Liver (tissue), 9 donors: ENCODE data around the gene TCFL5. TPM values are rescaled to one million over a fixed set of nuclear protein-coding genes. Genes with fewer than 3 reads are reported as not detected.
A peak's percentile ranks its signal among the peaks of the same experiment; 100 is the strongest.

Source experiments
- DNase-seq: peaks from one replicate; pipeline ENCODE4 v3.0.0-alpha.2; 2017; ENCODE audit warnings: low spot score
- H3K27ac ChIP-seq, 2 donors: one replicate each; pipeline ENCODE4 v1.7.0; 2013; ENCODE audit warnings: inconsistent platforms in 2 of 2, low read length in 2 of 2, control low read depth in 1 of 2, low read depth in 1 of 2, mild to moderate bottlenecking in 1 of 2
- H3K27me3 ChIP-seq, 4 donors: one replicate each; pipeline versions ENCODE4 v1.6.1 to v1.7.0; 2013; ENCODE audit warnings: low read length in 3 of 4, inconsistent platforms in 1 of 4, mild to moderate bottlenecking in 1 of 4, moderate library complexity in 1 of 4; ENCODE audit not compliant: control insufficient read depth in 4 of 4, insufficient read depth in 4 of 4
- H3K36me3 ChIP-seq, 4 donors: one replicate each; pipeline versions ENCODE4 v1.6.1 to v1.7.0; 2013; ENCODE audit warnings: low read length in 3 of 4, mild to moderate bottlenecking in 3 of 4, low read depth in 1 of 4, moderate library complexity in 1 of 4; ENCODE audit not compliant: control insufficient read depth in 4 of 4, insufficient read depth in 3 of 4
- H3K4me1 ChIP-seq, 4 donors: one replicate each; pipeline versions ENCODE4 v1.6.1 to v1.7.0; 2013; ENCODE audit warnings: low read length in 3 of 4, mild to moderate bottlenecking in 3 of 4, moderate library complexity in 1 of 4; ENCODE audit not compliant: control insufficient read depth in 4 of 4, insufficient read depth in 4 of 4
- H3K4me3 ChIP-seq, 3 donors: one replicate each; pipeline versions ENCODE4 v1.6.1 to v1.7.0; 2013; ENCODE audit warnings: low read length in 3 of 3, control low read depth in 1 of 3, low read depth in 1 of 3, mild to moderate bottlenecking in 1 of 3
- H3K9ac ChIP-seq, 2 donors: one replicate each; pipeline ENCODE4 v1.7.0; 2013; ENCODE audit warnings: low read length in 2 of 2, mild to moderate bottlenecking in 2 of 2, moderate library complexity in 2 of 2, control low read depth in 1 of 2, low read depth in 1 of 2
- H3K9me3 ChIP-seq, 4 donors: one replicate each; pipeline versions ENCODE4 v1.6.1 to v1.7.0; 2013; ENCODE audit warnings: low read length in 3 of 4; ENCODE audit not compliant: control insufficient read depth in 4 of 4
- EGR1 ChIP-seq, 2 donors: IDR thresholded peaks; 2 replicates each; pipeline ENCODE4 v1.6.1; 2016 to 2018; ENCODE audit warnings: antibody characterized with exemption in 2 of 2, low read depth in 2 of 2
- FOXA1 ChIP-seq: IDR thresholded peaks from 2 replicates; pipeline ENCODE4 v1.6.1; 2016; ENCODE audit warnings: antibody characterized with exemption
- FOXA2 ChIP-seq: IDR thresholded peaks from 2 replicates; pipeline ENCODE4 v1.6.1; 2016; ENCODE audit warnings: antibody characterized with exemption
- GABPA ChIP-seq, 2 donors: IDR thresholded peaks in 1 of 2; conservative IDR thresholded peaks in 1 of 2; 2 replicates each; pipeline ENCODE4 v1.6.1; 2016; ENCODE audit warnings: antibody characterized with exemption in 2 of 2, mild to moderate bottlenecking in 1 of 2, moderate library complexity in 1 of 2
- HNF4A ChIP-seq, 2 donors: conservative IDR thresholded peaks; 2 replicates each; pipeline ENCODE4 v1.6.1; 2016; ENCODE audit warnings: antibody characterized with exemption in 2 of 2, mild to moderate bottlenecking in 2 of 2
- HNF4G ChIP-seq: IDR thresholded peaks from 2 replicates; pipeline ENCODE4 v1.6.1; 2016; ENCODE audit warnings: antibody characterized with exemption
- JUND ChIP-seq, 2 donors: IDR thresholded peaks; 2 replicates each; pipeline ENCODE4 v1.6.1; 2016; ENCODE audit warnings: antibody characterized with exemption in 2 of 2
- RAD21 ChIP-seq, 2 donors: IDR thresholded peaks; 2 replicates each; pipeline ENCODE4 v1.6.1; 2016; ENCODE audit warnings: antibody characterized with exemption in 2 of 2, mild to moderate bottlenecking in 2 of 2
- RXRA ChIP-seq, 2 donors: IDR thresholded peaks; 2 replicates each; pipeline ENCODE4 v1.6.1; 2017 to 2018; ENCODE audit warnings: antibody characterized with exemption in 2 of 2, mild to moderate bottlenecking in 1 of 2
- SP1 ChIP-seq: IDR thresholded peaks from 2 replicates; pipeline ENCODE4 v1.6.1; 2018; ENCODE audit warnings: antibody characterized with exemption, mild to moderate bottlenecking
- TAF1 ChIP-seq: conservative IDR thresholded peaks from 2 replicates; pipeline ENCODE4 v1.6.1; 2016; ENCODE audit warnings: antibody characterized with exemption, mild to moderate bottlenecking
- WGBS: extraction: QIAGEN DNeasy Blood & Tissue Kit; methylation state at CpG from one replicate; pipeline ENCODE4 v1.1.7; 2013; 5-methylcytosine and 5-hydroxymethylcytosine counted together
- polyA plus RNA-seq, 2 donors: library from polyadenylated mRNA; stranded (reverse) in 1 of 2; unstranded in 1 of 2; fragments of 200-250 nt in 1 of 2; fragments of >200 nt in 1 of 2; fragmentation: Nextera tagmentation in 1 of 2; extraction: Ambion mirVana in 1 of 2; gene quantifications; one replicate each; pipeline versions ENCODE4 v1.2.1 to v1.2.3, GENCODE V29; 2013 to 2015
- total RNA-seq, 2 donors: library from RNA; depleted of rRNA; stranded (reverse); fragments of >200 nt; gene quantifications; one replicate each; pipeline ENCODE4 v1.2.3, GENCODE V29; 2014
- TF ChIP-seq, protein P1 (sequence below): IDR thresholded peaks from 2 replicates; pipeline ENCODE4 v1.6.1; 2016; ENCODE audit warnings: antibody characterized with exemption, mild to moderate bottlenecking
- TF ChIP-seq, protein P2 (sequence below): IDR thresholded peaks from 2 replicates; pipeline ENCODE4 v1.6.1; 2016; ENCODE audit warnings: antibody characterized with exemption
- TF ChIP-seq, protein P3 (sequence below): IDR thresholded peaks from 2 replicates; pipeline ENCODE4 v1.6.1; 2016; ENCODE audit warnings: antibody characterized with exemption
- TF ChIP-seq, protein P4 (sequence below): fragments of 150-350 bp; IDR thresholded peaks from 2 replicates; pipeline ENCODE4 v1.5.1; 2017; ENCODE audit warnings: improper control_type of control experiment, low read depth, low read length; ENCODE audit not compliant: missing input control
- donor health status: healthy.
- donor health status: healthy.
- donor health status: healthy.
- donor health status: healthy.
- donor health status: healthy.

Gene TCFL5
- total and polyA plus RNA-seq, 4 donors, result 0.79 to 3.8 (median 2.2) TPM

DNA sequence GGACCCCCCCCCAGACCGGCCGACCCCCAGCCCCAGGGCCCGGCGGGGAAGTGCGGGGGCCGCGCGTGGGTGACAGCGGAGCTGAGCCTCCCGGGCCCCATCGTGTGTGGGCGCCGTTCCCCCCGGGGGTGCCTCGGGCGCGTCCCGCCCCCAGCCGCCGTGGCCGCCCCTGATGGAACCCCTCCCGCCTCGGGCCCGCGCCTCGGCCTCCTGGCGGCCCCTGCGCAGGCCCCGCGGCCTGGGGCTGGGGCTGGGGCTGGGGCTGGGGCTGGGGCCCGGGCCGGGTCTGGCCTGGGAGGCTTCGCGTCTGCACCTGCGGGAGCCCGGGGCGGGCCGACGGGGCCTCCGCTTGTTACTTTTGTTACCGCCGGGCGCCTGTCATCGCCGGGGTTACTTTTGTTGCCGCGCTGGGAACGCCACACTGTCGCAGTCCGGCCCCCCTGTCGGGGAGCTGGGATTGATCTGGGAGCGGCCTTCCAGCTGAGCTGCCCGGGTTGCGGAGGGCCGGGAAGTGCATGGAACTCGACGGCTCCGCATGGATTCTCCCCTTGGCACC, 56.4 kb downstream of the TCFL5 start:
- peaks cover 14 to 30% (median 21%) of the 10 kb centered on the region in 4 donors for H3K36me3 ChIP-seq
- H3K4me3 ChIP-seq, result peak overlapping the region; percentile 62 to 94 (median 94)
- peak overlapping the region; percentile 71 to 83 for H3K9ac ChIP-seq
- H3K27ac ChIP-seq, result peak overlapping the region; percentile 96
- peak; percentile 45 for DNase-seq
- H3K27me3 ChIP-seq, result no peaks in the 10 kb centered on the region
- peaks cover 17 to 46% (median 30%) of the 10 kb centered on the region in 4 donors for H3K4me1 ChIP-seq
- TF ChIP-seq SP1 (no peak), HNF4G (no peak), RAD21 (IDR thresholded peaks at IDR 0.05) (no peak)
- no peaks in the 10 kb centered on the region for H3K9me3 ChIP-seq
- WGBS, result under 1% methylated on average over 58 of the region's 58 CpGs

DNA sequence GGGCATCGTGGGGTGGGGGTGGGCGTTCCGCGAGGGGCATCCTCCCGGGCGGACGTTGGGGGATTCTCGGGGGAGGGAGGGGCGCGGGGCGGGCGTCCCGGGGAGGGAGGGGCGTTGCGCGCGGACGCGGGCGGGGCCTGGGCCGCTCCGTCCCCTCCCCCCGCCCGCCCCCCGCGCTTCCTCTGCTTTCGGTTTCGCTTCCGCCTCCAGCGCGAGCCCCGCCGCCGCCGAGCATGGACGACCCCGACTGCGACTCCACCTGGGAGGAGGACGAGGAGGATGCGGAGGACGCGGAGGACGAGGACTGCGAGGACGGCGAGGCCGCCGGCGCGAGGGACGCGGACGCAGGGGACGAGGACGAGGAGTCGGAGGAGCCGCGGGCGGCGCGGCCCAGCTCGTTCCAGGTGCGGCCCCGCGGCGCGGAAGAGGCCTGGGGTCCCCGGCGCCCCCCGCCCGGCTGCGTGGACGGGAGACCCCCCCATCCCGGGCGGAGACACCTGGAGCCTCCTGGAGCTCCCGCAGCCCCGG, 56.9 kb downstream of the TCFL5 start, which contains the start of gene OGFR:
Gene OGFR, plus strand, starts transcription at position 209 of the 528 bp plus-strand sequence. Its CDS starts 25 bp downstream, at position 234.
- DNase-seq, result peak; percentile 74
- peaks cover 11 to 29% (median 18%) of the 10 kb centered on the region in 4 donors for H3K36me3 ChIP-seq

More for the DNA sequence above, 56.9 kb downstream of the TCFL5 start, which contains the start of gene OGFR:
- under 1% methylated on average over 77 of the region's 77 CpGs for WGBS
- peak within 1 kb of the TSS; percentile 78 to 84 for H3K9ac ChIP-seq
- H3K4me1 ChIP-seq, result peaks cover 17 to 46% (median 30%) of the 10 kb centered on the region in 4 donors
- peak within 1 kb of the TSS; percentile 96 for H3K27ac ChIP-seq
- no peaks in the 10 kb centered on the region for H3K27me3 ChIP-seq
- no peaks in the 10 kb centered on the region for H3K9me3 ChIP-seq
- TF ChIP-seq FOXA1, result no peak
- TF ChIP-seq GABPA (IDR thresholded peaks at IDR 0.05 in 1 of 2, conservative IDR thresholded peaks at IDR 0.05 in 1 of 2), result no peak
- TF ChIP-seq, protein P1, sequence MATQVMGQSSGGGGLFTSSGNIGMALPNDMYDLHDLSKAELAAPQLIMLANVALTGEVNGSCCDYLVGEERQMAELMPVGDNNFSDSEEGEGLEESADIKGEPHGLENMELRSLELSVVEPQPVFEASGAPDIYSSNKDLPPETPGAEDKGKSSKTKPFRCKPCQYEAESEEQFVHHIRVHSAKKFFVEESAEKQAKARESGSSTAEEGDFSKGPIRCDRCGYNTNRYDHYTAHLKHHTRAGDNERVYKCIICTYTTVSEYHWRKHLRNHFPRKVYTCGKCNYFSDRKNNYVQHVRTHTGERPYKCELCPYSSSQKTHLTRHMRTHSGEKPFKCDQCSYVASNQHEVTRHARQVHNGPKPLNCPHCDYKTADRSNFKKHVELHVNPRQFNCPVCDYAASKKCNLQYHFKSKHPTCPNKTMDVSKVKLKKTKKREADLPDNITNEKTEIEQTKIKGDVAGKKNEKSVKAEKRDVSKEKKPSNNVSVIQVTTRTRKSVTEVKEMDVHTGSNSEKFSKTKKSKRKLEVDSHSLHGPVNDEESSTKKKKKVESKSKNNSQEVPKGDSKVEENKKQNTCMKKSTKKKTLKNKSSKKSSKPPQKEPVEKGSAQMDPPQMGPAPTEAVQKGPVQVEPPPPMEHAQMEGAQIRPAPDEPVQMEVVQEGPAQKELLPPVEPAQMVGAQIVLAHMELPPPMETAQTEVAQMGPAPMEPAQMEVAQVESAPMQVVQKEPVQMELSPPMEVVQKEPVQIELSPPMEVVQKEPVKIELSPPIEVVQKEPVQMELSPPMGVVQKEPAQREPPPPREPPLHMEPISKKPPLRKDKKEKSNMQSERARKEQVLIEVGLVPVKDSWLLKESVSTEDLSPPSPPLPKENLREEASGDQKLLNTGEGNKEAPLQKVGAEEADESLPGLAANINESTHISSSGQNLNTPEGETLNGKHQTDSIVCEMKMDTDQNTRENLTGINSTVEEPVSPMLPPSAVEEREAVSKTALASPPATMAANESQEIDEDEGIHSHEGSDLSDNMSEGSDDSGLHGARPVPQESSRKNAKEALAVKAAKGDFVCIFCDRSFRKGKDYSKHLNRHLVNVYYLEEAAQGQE, result no peak
- no peak for TF ChIP-seq RAD21 (IDR thresholded peaks at IDR 0.05)
- TF ChIP-seq FOXA2, result no peak
- TF ChIP-seq TAF1, result no peak
- no peak for TF ChIP-seq JUND (IDR thresholded peaks at IDR 0.05)
- no peak for TF ChIP-seq EGR1 (IDR thresholded peaks at IDR 0.05; ENCODE audit: low read depth in 2 of 2)
- TF ChIP-seq, protein P2, sequence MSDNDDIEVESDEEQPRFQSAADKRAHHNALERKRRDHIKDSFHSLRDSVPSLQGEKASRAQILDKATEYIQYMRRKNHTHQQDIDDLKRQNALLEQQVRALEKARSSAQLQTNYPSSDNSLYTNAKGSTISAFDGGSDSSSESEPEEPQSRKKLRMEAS, result no peak
- TF ChIP-seq HNF4G, result no peak
- TF ChIP-seq, protein P3, sequence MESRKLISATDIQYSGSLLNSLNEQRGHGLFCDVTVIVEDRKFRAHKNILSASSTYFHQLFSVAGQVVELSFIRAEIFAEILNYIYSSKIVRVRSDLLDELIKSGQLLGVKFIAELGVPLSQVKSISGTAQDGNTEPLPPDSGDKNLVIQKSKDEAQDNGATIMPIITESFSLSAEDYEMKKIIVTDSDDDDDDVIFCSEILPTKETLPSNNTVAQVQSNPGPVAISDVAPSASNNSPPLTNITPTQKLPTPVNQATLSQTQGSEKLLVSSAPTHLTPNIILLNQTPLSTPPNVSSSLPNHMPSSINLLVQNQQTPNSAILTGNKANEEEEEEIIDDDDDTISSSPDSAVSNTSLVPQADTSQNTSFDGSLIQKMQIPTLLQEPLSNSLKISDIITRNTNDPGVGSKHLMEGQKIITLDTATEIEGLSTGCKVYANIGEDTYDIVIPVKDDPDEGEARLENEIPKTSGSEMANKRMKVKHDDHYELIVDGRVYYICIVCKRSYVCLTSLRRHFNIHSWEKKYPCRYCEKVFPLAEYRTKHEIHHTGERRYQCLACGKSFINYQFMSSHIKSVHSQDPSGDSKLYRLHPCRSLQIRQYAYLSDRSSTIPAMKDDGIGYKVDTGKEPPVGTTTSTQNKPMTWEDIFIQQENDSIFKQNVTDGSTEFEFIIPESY, result no peak
- no peak for TF ChIP-seq HNF4A (conservative IDR thresholded peaks at IDR 0.05)
- TF ChIP-seq RXRA (IDR thresholded peaks at IDR 0.05), result no peak
- TF ChIP-seq, protein P4, sequence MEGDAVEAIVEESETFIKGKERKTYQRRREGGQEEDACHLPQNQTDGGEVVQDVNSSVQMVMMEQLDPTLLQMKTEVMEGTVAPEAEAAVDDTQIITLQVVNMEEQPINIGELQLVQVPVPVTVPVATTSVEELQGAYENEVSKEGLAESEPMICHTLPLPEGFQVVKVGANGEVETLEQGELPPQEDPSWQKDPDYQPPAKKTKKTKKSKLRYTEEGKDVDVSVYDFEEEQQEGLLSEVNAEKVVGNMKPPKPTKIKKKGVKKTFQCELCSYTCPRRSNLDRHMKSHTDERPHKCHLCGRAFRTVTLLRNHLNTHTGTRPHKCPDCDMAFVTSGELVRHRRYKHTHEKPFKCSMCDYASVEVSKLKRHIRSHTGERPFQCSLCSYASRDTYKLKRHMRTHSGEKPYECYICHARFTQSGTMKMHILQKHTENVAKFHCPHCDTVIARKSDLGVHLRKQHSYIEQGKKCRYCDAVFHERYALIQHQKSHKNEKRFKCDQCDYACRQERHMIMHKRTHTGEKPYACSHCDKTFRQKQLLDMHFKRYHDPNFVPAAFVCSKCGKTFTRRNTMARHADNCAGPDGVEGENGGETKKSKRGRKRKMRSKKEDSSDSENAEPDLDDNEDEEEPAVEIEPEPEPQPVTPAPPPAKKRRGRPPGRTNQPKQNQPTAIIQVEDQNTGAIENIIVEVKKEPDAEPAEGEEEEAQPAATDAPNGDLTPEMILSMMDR, result no peak
- H3K4me3 ChIP-seq, result peak within 1 kb of the TSS; percentile 83 to 94 (median 94)
